Mesendoderm (in vitro differentiated cells): ENCODE measurements around the gene HTR3A.

Source experiments
- DNase-seq: peaks from one replicate; pipeline ENCODE4 v3.0.0; 2013
- H2AK5ac ChIP-seq: 2 replicates; pipeline ENCODE4 v1.6.1; 2013; ENCODE audit warnings: low read length, inconsistent platforms
- H2BK120ac ChIP-seq: 2 replicates; pipeline ENCODE4 v1.6.1; 2013; ENCODE audit warnings: low read depth, mild to moderate bottlenecking, low read length, moderate library complexity, mixed read lengths
- H2BK15ac ChIP-seq: replicated peaks from 2 replicates; pipeline ENCODE4 v1.6.1; 2013; ENCODE audit warnings: low read depth, mild to moderate bottlenecking, moderate library complexity
- H2BK5ac ChIP-seq: 2 replicates; pipeline ENCODE4 v1.6.1; 2013; ENCODE audit warnings: low read length, inconsistent platforms
- H3K18ac ChIP-seq: 2 replicates; pipeline ENCODE4 v1.6.1; 2013; ENCODE audit warnings: mild to moderate bottlenecking, low read length, mixed read lengths
- H3K23ac ChIP-seq: one replicate; pipeline ENCODE4 v1.6.1; 2013; ENCODE audit warnings: low read length
- H3K27ac ChIP-seq: 2 replicates; pipeline ENCODE4 v1.5.1; 2013; ENCODE audit warnings: low read depth, mild to moderate bottlenecking, inconsistent platforms, low read length, moderate library complexity
- H3K27me3 ChIP-seq: 2 replicates; pipeline ENCODE4 v1.6.1; 2013; ENCODE audit warnings: low read length, control low read depth, mild to moderate bottlenecking, inconsistent platforms; ENCODE audit not compliant: insufficient read depth, poor library complexity
- H3K36me3 ChIP-seq: 2 replicates; pipeline ENCODE4 v1.6.1; 2013; ENCODE audit warnings: low read length, inconsistent platforms; ENCODE audit not compliant: control insufficient read depth, insufficient read depth
- H3K4ac ChIP-seq: one replicate; pipeline ENCODE4 v1.6.1; 2013; ENCODE audit warnings: low read depth, mild to moderate bottlenecking, low read length, moderate library complexity
- H3K4me1 ChIP-seq: 2 replicates; pipeline ENCODE4 v1.6.1; 2013; ENCODE audit warnings: low read depth, low read length, inconsistent platforms; ENCODE audit not compliant: control insufficient read depth
- H3K4me2 ChIP-seq: 2 replicates; pipeline ENCODE4 v1.6.1; 2013; ENCODE audit warnings: low read length
- H3K4me3 ChIP-seq: 2 replicates; pipeline ENCODE4 v1.5.1; 2013; ENCODE audit warnings: mild to moderate bottlenecking, low read length
- H3K56ac ChIP-seq: one replicate; pipeline ENCODE4 v1.6.1; 2013; ENCODE audit warnings: low read length
- H3K79me1 ChIP-seq: 2 replicates; pipeline ENCODE4 v1.6.1; 2013; ENCODE audit warnings: low read length, inconsistent platforms
- H3K79me2 ChIP-seq: 2 replicates; pipeline ENCODE4 v1.6.1; 2013; ENCODE audit warnings: mild to moderate bottlenecking, low read length; ENCODE audit not compliant: control insufficient read depth, insufficient read depth
- H3K9ac ChIP-seq: 2 replicates; pipeline ENCODE4 v1.6.1; 2013; ENCODE audit warnings: low read length, inconsistent platforms
- H4K5ac ChIP-seq: one replicate; pipeline ENCODE4 v1.6.1; 2013; ENCODE audit warnings: low read length
- H4K8ac ChIP-seq: one replicate; pipeline ENCODE4 v1.6.1; 2013; ENCODE audit warnings: low read depth, mild to moderate bottlenecking, control low read depth, low read length, moderate library complexity
- WGBS: extraction: QIAGEN DNeasy Blood & Tissue Kit; methylation state at CpG from one replicate; pipeline ENCODE4 v1.1.7; 2013; ENCODE audit warnings: low lambda C conversion rate, missing lambda C conversion rate; ENCODE audit not compliant: insufficient coverage; ENCODE audit errors: extremely low coverage; 5-methylcytosine and 5-hydroxymethylcytosine counted together

HTR3A gene

GRCh38 chr11:113989916-113990315, 15.0 kb downstream of the HTR3A start:
- Histone ChIP-seq H3K27me3 (no peaks in the 10 kb centered on the region), H3K4me2 (no peak overlapping the region), H2AK5ac (no peak overlapping the region), H3K9ac (no peak overlapping the region), H3K4me3 (no peak overlapping the region), H3K27ac (no peak overlapping the region), H4K8ac (no peak overlapping the region), H3K36me3 (no peaks in the 10 kb centered on the region), H3K79me2 (no peaks in the 10 kb centered on the region), H3K23ac (no peak overlapping the region), H3K4me1 (peaks cover 2% of the 10 kb centered on the region), H2BK120ac (no peak overlapping the region), H3K56ac (no peak overlapping the region), H3K18ac (no peak overlapping the region), H4K5ac (no peak overlapping the region), H3K79me1 (no peaks in the 10 kb centered on the region), H2BK15ac (no peak overlapping the region), H2BK5ac (no peak overlapping the region), H3K4ac (no peak overlapping the region)
- no CpG with 5 or more reads among the region's 2 CpGs for WGBS
- no peak for DNase-seq

GRCh38 chr11:113991170-113991569, 16.3 kb downstream of the HTR3A start:
- Histone ChIP-seq H3K4me3 (no peak overlapping the region), H3K9ac (no peak overlapping the region), H3K79me2 (no peaks in the 10 kb centered on the region), H2AK5ac (no peak overlapping the region), H4K8ac (no peak overlapping the region), H2BK5ac (no peak overlapping the region), H3K79me1 (no peaks in the 10 kb centered on the region), H2BK15ac (no peak overlapping the region), H3K36me3 (no peaks in the 10 kb centered on the region), H3K4ac (no peak overlapping the region), H3K23ac (no peak overlapping the region), H3K56ac (no peak overlapping the region), H3K4me2 (no peak overlapping the region), H3K27ac (no peak overlapping the region), H2BK120ac (no peak overlapping the region), H4K5ac (no peak overlapping the region), H3K27me3 (no peaks in the 10 kb centered on the region), H3K18ac (no peak overlapping the region), H3K4me1 (peaks cover 2% of the 10 kb centered on the region)
- no CpG with 5 or more reads among the region's 4 CpGs for WGBS
- peak; percentile 69 for DNase-seq

- Histone ChIP-seq H3K4me2 (no peak overlapping the region), H3K23ac (no peak overlapping the region), H2BK15ac (no peak overlapping the region), H3K79me2 (no peaks in the 10 kb centered on the region), H3K56ac (no peak overlapping the region), H2AK5ac (no peak overlapping the region), H4K5ac (no peak overlapping the region), H3K27ac (no peak overlapping the region), H3K4me1 (peaks cover 2% of the 10 kb centered on the region), H2BK120ac (no peak overlapping the region), H3K4ac (no peak overlapping the region), H3K18ac (no peak overlapping the region), H2BK5ac (no peak overlapping the region), H3K27me3 (no peaks in the 10 kb centered on the region), H4K8ac (no peak overlapping the region), H3K9ac (no peak overlapping the region), H3K4me3 (no peak overlapping the region), H3K79me1 (no peaks in the 10 kb centered on the region), H3K36me3 (no peaks in the 10 kb centered on the region)
- no peak for DNase-seq
- no CpG with 5 or more reads among the region's 7 CpGs for WGBS
Observed at GRCh38 chr11:113991718-113992458, 17.0 kb downstream of the HTR3A start.

- Histone ChIP-seq H3K23ac (no peak overlapping the region), H2BK5ac (no peak overlapping the region), H4K8ac (no peak overlapping the region), H2BK120ac (no peak overlapping the region), H3K36me3 (no peaks in the 10 kb centered on the region), H2AK5ac (no peak overlapping the region), H3K9ac (no peak overlapping the region), H3K27me3 (no peaks in the 10 kb centered on the region), H3K4ac (no peak overlapping the region), H2BK15ac (no peak overlapping the region), H4K5ac (no peak overlapping the region), H3K79me1 (no peaks in the 10 kb centered on the region), H3K18ac (no peak overlapping the region), H3K79me2 (no peaks in the 10 kb centered on the region), H3K4me1 (peaks cover 2% of the 10 kb centered on the region), H3K4me2 (no peak overlapping the region), H3K27ac (no peak overlapping the region), H3K4me3 (no peak overlapping the region), H3K56ac (no peak overlapping the region)
- DNase-seq: peak; percentile 31
- WGBS: no CpG with 5 or more reads among the region's 7 CpGs
Observed at GRCh38 chr11:113992459-113993110, 17.7 kb downstream of the HTR3A start.

GRCh38 chr11:113994077-113994954, 19.4 kb downstream of the HTR3A start:
- no peak overlapping the region for H3K9ac ChIP-seq
- peaks cover 2% of the 10 kb centered on the region for H3K4me1 ChIP-seq
- H2BK120ac ChIP-seq: no peak overlapping the region
- H2AK5ac ChIP-seq: no peak overlapping the region
- no peak overlapping the region for H3K18ac ChIP-seq
- H3K23ac ChIP-seq: no peak overlapping the region
- no peak overlapping the region for H3K4ac ChIP-seq
- H3K27me3 ChIP-seq: no peaks in the 10 kb centered on the region
- H3K79me2 ChIP-seq: no peaks in the 10 kb centered on the region
- H3K4me3 ChIP-seq: no peak overlapping the region
- no peak overlapping the region for H4K8ac ChIP-seq
- no peaks in the 10 kb centered on the region for H3K79me1 ChIP-seq
- H2BK5ac ChIP-seq: no peak overlapping the region
- H3K4me2 ChIP-seq: no peak overlapping the region
- WGBS: no CpG with 5 or more reads among the region's 6 CpGs
- no peaks in the 10 kb centered on the region for H3K36me3 ChIP-seq
- no peak overlapping the region for H4K5ac ChIP-seq
- no peak overlapping the region for H2BK15ac ChIP-seq
- H3K27ac ChIP-seq: no peak overlapping the region
- peak; percentile 37 for DNase-seq
- no peak overlapping the region for H3K56ac ChIP-seq
